OCI-LY3 (cell line): ENCODE results near the gene SPINT2.

Experiments used
- EZH2phosphoT487 ChIP-seq: fragments of 200-600 bp; shearing (Covaris generic); IDR thresholded peaks from 2 replicates; pipeline ENCODE4 v1.6.1; 2018; ENCODE audit warnings: antibody characterized with exemption, mixed run types, low read depth
- TF ChIP-seq, protein P1 (sequence below): fragments of 200-600, 300-600 bp; sonication (generic); IDR thresholded peaks from 2 replicates; pipeline ENCODE4 v1.5.1; 2014; ENCODE audit warnings: antibody characterized with exemption, low read length, low read depth

GRCh38 chr19:38319421-38320258 lies 55.3 kb downstream of the SPINT2 start, which contains the start of gene KCNK6:
- TF ChIP-seq, protein P1, sequence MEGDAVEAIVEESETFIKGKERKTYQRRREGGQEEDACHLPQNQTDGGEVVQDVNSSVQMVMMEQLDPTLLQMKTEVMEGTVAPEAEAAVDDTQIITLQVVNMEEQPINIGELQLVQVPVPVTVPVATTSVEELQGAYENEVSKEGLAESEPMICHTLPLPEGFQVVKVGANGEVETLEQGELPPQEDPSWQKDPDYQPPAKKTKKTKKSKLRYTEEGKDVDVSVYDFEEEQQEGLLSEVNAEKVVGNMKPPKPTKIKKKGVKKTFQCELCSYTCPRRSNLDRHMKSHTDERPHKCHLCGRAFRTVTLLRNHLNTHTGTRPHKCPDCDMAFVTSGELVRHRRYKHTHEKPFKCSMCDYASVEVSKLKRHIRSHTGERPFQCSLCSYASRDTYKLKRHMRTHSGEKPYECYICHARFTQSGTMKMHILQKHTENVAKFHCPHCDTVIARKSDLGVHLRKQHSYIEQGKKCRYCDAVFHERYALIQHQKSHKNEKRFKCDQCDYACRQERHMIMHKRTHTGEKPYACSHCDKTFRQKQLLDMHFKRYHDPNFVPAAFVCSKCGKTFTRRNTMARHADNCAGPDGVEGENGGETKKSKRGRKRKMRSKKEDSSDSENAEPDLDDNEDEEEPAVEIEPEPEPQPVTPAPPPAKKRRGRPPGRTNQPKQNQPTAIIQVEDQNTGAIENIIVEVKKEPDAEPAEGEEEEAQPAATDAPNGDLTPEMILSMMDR = no peak
- no peak for TF ChIP-seq EZH2phosphoT487
